Endothelial cell of umbilical vein (primary cell): ENCODE data around the gene NUCKS1. TPM values are rescaled to one million over a fixed set of nuclear protein-coding genes. Genes with fewer than 3 reads are reported as not detected.

Experiments used
- BruUV-seq: library from RNA; stranded (reverse); fragments of 400-500 nt; replicated peaks from 2 replicates; lab custom pipeline; 2021; lab: Mats Ljungman, UMichigan
- CTCF ChIA-PET: fragments of 300-600, 350-600 bp; sonication (Branson Sonifier 250); formaldehyde crosslinking; loops from one replicate; lab custom pipeline; 2021; ENCODE audit warnings: antibody characterized with exemption, inconsistent platforms; lab: Charles Lee
- POLR2A ChIA-PET: fragments of 300-600, 350-600 bp; sonication (Branson Sonifier 250); formaldehyde crosslinking; loops from one replicate; lab custom pipeline; 2021; ENCODE audit warnings: antibody characterized with exemption, inconsistent platforms; lab: Charles Lee
- DNase-seq: peaks from one replicate; pipeline ENCODE4 v3.0.0-alpha.2; 2011; ENCODE audit warnings: low read depth, low spot score
- FAIRE-seq: peaks from 2 replicates; lab custom pipeline; 2011; peaks lifted over from hg19 to GRCh38; lab: Jason Lieb, UNC
- H2AFZ ChIP-seq: 2 replicates; pipeline ENCODE4 v1.6.0; 2012; ENCODE audit warnings: low read depth, low read length, control low read depth, inconsistent platforms
- H3K27ac ChIP-seq: 2 replicates; pipeline ENCODE4 v1.5.1; 2011; ENCODE audit warnings: low read depth, mild to moderate bottlenecking, control low read depth, low read length, moderate library complexity; ENCODE audit not compliant: insufficient read depth
- H3K27me3 ChIP-seq, 2 experiments: 2 replicates each; pipeline versions ENCODE4 v1.6.0 to v1.6.1; 2011; ENCODE audit warnings: low read length in 2 of 2, mixed read lengths in 1 of 2; ENCODE audit not compliant: control insufficient read depth in 2 of 2, insufficient read depth in 2 of 2
- H3K36me3 ChIP-seq, 2 experiments: 2 replicates in 1 of 2; 3 replicates in 1 of 2; pipeline ENCODE4 v1.5.1; 2011; ENCODE audit warnings: low read length in 2 of 2, mild to moderate bottlenecking in 1 of 2, moderate library complexity in 1 of 2; ENCODE audit not compliant: control insufficient read depth in 2 of 2, insufficient read depth in 2 of 2; ENCODE audit errors: extremely low read depth in 1 of 2
- H3K4me1 ChIP-seq: 3 replicates; pipeline ENCODE4 v1.5.1; 2011; ENCODE audit warnings: mild to moderate bottlenecking, low read length; ENCODE audit not compliant: control insufficient read depth, insufficient read depth; ENCODE audit errors: extremely low read depth
- H3K4me2 ChIP-seq: 2 replicates; pipeline ENCODE4 v1.6.1; 2011; ENCODE audit warnings: low read length, control low read depth, mixed read lengths; ENCODE audit not compliant: insufficient read depth
- H3K4me3 ChIP-seq, 3 experiments: fragments of 200-600 bp in 1 of 3; sonication (generic), shearing (Covaris generic) in 1 of 3; replicated peaks in 1 of 3; 2 replicates each; pipeline ENCODE4 v1.5.1; 2011 to 2016; ENCODE audit warnings: control low read depth in 3 of 3, low read length in 3 of 3, mild to moderate bottlenecking in 2 of 3, inconsistent platforms in 1 of 3, low read depth in 1 of 3, moderate library complexity in 1 of 3; ENCODE audit not compliant: insufficient read depth in 1 of 3
- H3K79me2 ChIP-seq: 2 replicates; pipeline ENCODE4 v1.6.0; 2012; ENCODE audit warnings: low read length, inconsistent platforms; ENCODE audit not compliant: control insufficient read depth, insufficient read depth
- H3K9ac ChIP-seq: replicated peaks from 2 replicates; pipeline ENCODE3; 2011; ENCODE audit warnings: low read length, control low read depth; ENCODE audit not compliant: insufficient read depth; ENCODE audit errors: extremely low read depth
- H3K9me1 ChIP-seq: replicated peaks from 3 replicates; pipeline ENCODE4 v1.6.0; 2011; ENCODE audit warnings: mild to moderate bottlenecking, low read length; ENCODE audit not compliant: control insufficient read depth, insufficient read depth; ENCODE audit errors: extremely low read depth
- H3K9me3 ChIP-seq: replicated peaks from 2 replicates; pipeline ENCODE4 v1.5.1; 2012; ENCODE audit warnings: low read length, inconsistent platforms; ENCODE audit not compliant: control insufficient read depth, insufficient read depth
- H4K20me1 ChIP-seq: replicated peaks from 2 replicates; pipeline ENCODE3; 2011; ENCODE audit warnings: mild to moderate bottlenecking, low read length; ENCODE audit not compliant: control insufficient read depth, insufficient read depth; ENCODE audit errors: extremely low read depth
- EZH2 ChIP-seq: IDR thresholded peaks from 2 replicates; pipeline ENCODE4 v1.6.1; 2012; ENCODE audit warnings: borderline replicate concordance, low read depth, mild to moderate bottlenecking, moderate library complexity, low read length, inconsistent platforms; ENCODE audit not compliant: severe bottlenecking
- FOS ChIP-seq: IDR thresholded peaks from 2 replicates; pipeline ENCODE4 v1.6.1; 2011; ENCODE audit warnings: mild to moderate bottlenecking, low read length, moderate library complexity, borderline replicate concordance; ENCODE audit not compliant: insufficient read depth
- GATA2 ChIP-seq: IDR thresholded peaks from 2 replicates; pipeline ENCODE4 v1.7.0; 2011; ENCODE audit warnings: low read depth, mild to moderate bottlenecking, moderate library complexity, mixed read lengths, low read length; ENCODE audit not compliant: insufficient read length, insufficient read depth
- JUN ChIP-seq: IDR thresholded peaks from 2 replicates; pipeline ENCODE4 v1.6.1; 2011; ENCODE audit warnings: borderline replicate concordance, low read depth; ENCODE audit not compliant: insufficient read length, insufficient read depth
- MYC ChIP-seq: IDR thresholded peaks from one replicate; pipeline ENCODE4 v1.6.1; 2011; ENCODE audit warnings: mild to moderate bottlenecking, low read depth, low read length
- POLR2A ChIP-seq: IDR thresholded peaks from 2 replicates; pipeline ENCODE4 v1.6.1; 2012; ENCODE audit warnings: low read depth, mild to moderate bottlenecking, control low read depth, low read length
- POLR2AphosphoS5 ChIP-seq: IDR thresholded peaks from 2 replicates; pipeline ENCODE4 v1.6.1; 2012; ENCODE audit warnings: low read depth, mild to moderate bottlenecking, control low read depth, low read length, moderate library complexity; ENCODE audit not compliant: insufficient read depth
- dilution Hi-C: fragments of 300-500 bp; cut with MboI; formaldehyde crosslinking; loops from one replicate; pipeline ENCODE4 v1.15.0; 2019; ENCODE audit warnings: low sequenced_read_pairs; ENCODE audit not compliant: extremely low pct_ligation_motif_present
- intact Hi-C: fragments of 100-400 bp; cut with micrococcal nuclease; formaldehyde crosslinking; loops from one replicate; pipeline ENCODE4 v1.10.0; 2022
- polyA plus RNA-seq, 4 experiments: library from polyadenylated mRNA; depleted of rRNA in 3 of 4; stranded (reverse) in 3 of 4; unstranded in 1 of 4; fragments of >200 nt; gene quantifications; 2 replicates each; pipeline versions ENCODE4 v1.2.1 to v1.2.3, GENCODE V29; 2011 to 2012; ENCODE audit warnings: missing spikeins in 1 of 4
- total RNA-seq: library from RNA; stranded (reverse); gene quantifications from 2 replicates; pipeline ENCODE4 v1.2.3, GENCODE V29; 2021
- TF ChIP-seq, protein P1 (sequence below): IDR thresholded peaks from 2 replicates; pipeline ENCODE4 v1.6.1; 2011; ENCODE audit not compliant: insufficient read depth, insufficient read length
- TF ChIP-seq, protein P2 (sequence below), 2 donors: IDR thresholded peaks; 1 replicate in 1 of 2; 2 replicates in 1 of 2; pipeline ENCODE4 v1.5.1; 2011; ENCODE audit warnings: low read length in 2 of 2, mild to moderate bottlenecking in 2 of 2, moderate library complexity in 2 of 2, control low read depth in 1 of 2, inconsistent platforms in 1 of 2, low read depth in 1 of 2; ENCODE audit not compliant: insufficient read depth in 1 of 2; ENCODE audit errors: extremely low read depth in 1 of 2

NUCKS1 gene
- total and polyA plus RNA-seq, 2 donors (not counting 3 experiments of a cell fraction or from before 2014, with no cell fraction given) = 53.7 to 282 TPM

DNA sequence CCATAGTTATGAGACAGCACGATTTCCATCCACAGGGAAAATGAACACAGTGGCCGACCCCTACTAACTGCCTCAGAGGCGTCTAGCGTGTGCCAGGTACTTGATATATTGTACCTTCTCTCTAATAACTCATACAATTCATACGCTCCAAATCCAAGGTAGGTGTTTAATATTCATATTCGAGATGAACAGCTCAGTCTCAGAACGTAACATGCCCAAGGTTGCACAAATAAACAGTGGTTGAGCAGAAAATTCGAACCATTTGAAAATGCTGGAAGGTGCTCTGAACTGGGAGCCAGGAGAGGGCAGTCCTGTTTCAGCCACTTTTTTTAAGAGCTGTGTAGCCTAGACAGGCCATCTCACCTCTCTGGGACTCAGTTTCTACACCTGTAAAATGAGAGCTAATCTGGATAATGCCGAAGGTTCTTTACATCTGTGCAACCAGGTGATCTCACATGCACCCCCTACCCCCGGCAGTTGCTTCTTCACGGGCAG is 77.5 kb downstream of the NUCKS1 start:
- no peaks in the 10 kb centered on the region for H4K20me1 ChIP-seq
- H3K9me3 ChIP-seq = no peaks in the 10 kb centered on the region
- no peak for FAIRE-seq
- H3K9me1 ChIP-seq = no peaks in the 10 kb centered on the region
- TF ChIP-seq POLR2AphosphoS5 (no peak), GATA2 (no peak), EZH2 (no peak)
- TF ChIP-seq, protein P1, sequence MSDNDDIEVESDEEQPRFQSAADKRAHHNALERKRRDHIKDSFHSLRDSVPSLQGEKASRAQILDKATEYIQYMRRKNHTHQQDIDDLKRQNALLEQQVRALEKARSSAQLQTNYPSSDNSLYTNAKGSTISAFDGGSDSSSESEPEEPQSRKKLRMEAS = no peak
- dilution Hi-C loops (no loop called here), intact Hi-C loops (no loop called here)
- no peak overlapping the region for H3K4me3 ChIP-seq
- DNase-seq = no peak
- peaks cover 10% of the 10 kb centered on the region for H3K79me2 ChIP-seq
- ChIA-PET CTCF (interaction anchor here (0.7 to 3.9 kb wide), 5 partner anchors 15 to 305 kb away, joined by 3 to 41 read pairs (median 4); no protein-coding TSS in a partner anchor), POLR2A (no interaction called here)
- no peaks in the 10 kb centered on the region for H3K27me3 ChIP-seq
- BruUV-seq = no TSS peak
- H3K4me1 ChIP-seq = peaks cover 15% of the 10 kb centered on the region
- no peaks in the 10 kb centered on the region for H3K36me3 ChIP-seq
- no peak overlapping the region for H3K4me2 ChIP-seq
- H2AFZ ChIP-seq = no peak overlapping the region
- H3K9ac ChIP-seq = no peak overlapping the region
- no peak overlapping the region for H3K27ac ChIP-seq

DNA sequence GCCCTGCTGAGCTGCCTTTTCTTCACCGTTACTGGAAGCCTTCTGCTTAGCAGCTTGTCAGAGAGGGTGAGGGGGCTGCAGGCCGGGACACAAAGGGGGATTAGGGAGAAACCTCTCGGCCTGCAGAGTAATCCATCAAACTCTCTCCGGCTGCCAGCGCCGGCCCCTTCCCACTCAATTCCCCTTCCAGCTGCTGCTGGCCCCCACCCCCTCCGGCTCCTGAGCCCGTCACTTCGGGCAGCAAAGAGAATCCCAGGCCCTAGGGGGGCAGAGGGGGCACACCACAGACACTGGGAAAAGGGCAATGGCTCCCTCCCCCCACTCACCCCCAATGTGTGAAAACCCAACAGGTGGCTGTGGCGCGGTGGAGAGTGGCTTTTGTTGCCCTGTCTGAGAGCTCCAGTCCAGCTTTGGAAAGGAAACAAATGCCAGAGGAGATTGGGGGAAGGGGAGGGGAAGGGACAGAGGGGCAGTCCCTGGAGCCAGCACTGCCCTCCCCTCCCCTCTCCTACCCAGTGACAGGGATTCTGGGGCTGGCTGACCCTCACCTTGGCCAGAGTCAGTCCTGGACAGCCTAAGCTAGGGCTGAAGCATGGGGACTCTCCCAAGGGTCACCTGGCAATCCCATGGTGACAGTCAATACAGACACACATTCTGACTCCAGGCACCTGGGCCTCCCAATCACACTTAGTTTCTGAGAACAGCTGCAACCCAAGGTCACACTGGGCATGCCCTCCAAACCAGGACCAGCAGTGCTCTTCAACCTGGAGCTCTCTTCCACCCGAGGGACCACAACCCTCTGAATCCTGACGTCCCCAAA is 79.2 kb downstream of the NUCKS1 start:
- Histone ChIP-seq H3K9me3 (no peaks in the 10 kb centered on the region), H3K36me3 (no peaks in the 10 kb centered on the region), H2AFZ (no peak overlapping the region), H3K79me2 (peaks cover 6% of the 10 kb centered on the region), H3K27me3 (no peaks in the 10 kb centered on the region), H3K4me1 (peaks cover 17% of the 10 kb centered on the region), H3K27ac (no peak overlapping the region), H3K4me3 (no peak overlapping the region), H4K20me1 (no peaks in the 10 kb centered on the region), H3K9me1 (no peaks in the 10 kb centered on the region), H3K4me2 (no peak overlapping the region), H3K9ac (no peak overlapping the region)
- POLR2A ChIA-PET = no interaction called here
- no peak for TF ChIP-seq MYC
- TF ChIP-seq FOS = no peak
- TF ChIP-seq, protein P1 = no peak
- TF ChIP-seq POLR2AphosphoS5 = no peak
- TF ChIP-seq, protein P2, sequence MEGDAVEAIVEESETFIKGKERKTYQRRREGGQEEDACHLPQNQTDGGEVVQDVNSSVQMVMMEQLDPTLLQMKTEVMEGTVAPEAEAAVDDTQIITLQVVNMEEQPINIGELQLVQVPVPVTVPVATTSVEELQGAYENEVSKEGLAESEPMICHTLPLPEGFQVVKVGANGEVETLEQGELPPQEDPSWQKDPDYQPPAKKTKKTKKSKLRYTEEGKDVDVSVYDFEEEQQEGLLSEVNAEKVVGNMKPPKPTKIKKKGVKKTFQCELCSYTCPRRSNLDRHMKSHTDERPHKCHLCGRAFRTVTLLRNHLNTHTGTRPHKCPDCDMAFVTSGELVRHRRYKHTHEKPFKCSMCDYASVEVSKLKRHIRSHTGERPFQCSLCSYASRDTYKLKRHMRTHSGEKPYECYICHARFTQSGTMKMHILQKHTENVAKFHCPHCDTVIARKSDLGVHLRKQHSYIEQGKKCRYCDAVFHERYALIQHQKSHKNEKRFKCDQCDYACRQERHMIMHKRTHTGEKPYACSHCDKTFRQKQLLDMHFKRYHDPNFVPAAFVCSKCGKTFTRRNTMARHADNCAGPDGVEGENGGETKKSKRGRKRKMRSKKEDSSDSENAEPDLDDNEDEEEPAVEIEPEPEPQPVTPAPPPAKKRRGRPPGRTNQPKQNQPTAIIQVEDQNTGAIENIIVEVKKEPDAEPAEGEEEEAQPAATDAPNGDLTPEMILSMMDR (IDR thresholded peaks at IDR 0.05; ENCODE audit: extremely low read depth in 1 of 2, insufficient read depth in 1 of 2, low read depth in 1 of 2, low read length in 2 of 2) = no peak
- TF ChIP-seq JUN = no peak
- no peak for TF ChIP-seq POLR2A
- TF ChIP-seq GATA2 = no peak
- TF ChIP-seq EZH2 = no peak
- DNase-seq (no peak), FAIRE-seq (no peak)
- intact Hi-C loops = no loop called here
- dilution Hi-C loops = no loop called here
- CTCF ChIA-PET = interaction anchor here (1.0 to 17.5 kb wide), 6 partner anchors 8 to 307 kb away, joined by 3 to 908 read pairs (median 11); no protein-coding TSS in a partner anchor
- no TSS peak for BruUV-seq
